ENCODE results near the gene SLC39A12. TPM values are rescaled to one million over a fixed set of nuclear protein-coding genes. Genes with fewer than 3 reads are reported as not detected.

The SLC39A12 gene
- total RNA-seq, 1 experiment from 2014 or later, result not detected

DNA sequence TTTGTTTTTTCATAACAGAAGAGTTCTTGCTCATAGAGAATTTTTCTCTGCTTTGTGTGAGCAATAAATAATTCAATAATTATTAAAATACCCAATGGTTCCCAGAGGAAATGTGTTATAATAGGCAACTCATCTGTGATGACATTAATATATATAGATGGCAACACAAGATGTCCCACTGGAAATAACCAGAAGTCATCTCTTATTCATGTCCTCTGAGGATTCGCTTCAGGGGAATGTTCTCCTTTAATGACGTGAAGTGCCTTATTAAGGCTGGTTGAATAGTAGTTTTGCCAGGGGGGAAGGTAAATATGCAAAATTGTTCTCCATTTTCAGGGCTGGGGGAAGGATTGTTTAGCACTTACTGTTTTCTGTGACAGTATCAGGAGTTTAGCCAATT lies 3.1 kb downstream of the SLC39A12 start (continued):
- TF ChIP-seq, protein P1, sequence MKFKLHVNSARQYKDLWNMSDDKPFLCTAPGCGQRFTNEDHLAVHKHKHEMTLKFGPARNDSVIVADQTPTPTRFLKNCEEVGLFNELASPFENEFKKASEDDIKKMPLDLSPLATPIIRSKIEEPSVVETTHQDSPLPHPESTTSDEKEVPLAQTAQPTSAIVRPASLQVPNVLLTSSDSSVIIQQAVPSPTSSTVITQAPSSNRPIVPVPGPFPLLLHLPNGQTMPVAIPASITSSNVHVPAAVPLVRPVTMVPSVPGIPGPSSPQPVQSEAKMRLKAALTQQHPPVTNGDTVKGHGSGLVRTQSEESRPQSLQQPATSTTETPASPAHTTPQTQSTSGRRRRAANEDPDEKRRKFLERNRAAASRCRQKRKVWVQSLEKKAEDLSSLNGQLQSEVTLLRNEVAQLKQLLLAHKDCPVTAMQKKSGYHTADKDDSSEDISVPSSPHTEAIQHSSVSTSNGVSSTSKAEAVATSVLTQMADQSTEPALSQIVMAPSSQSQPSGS (CRISPR knock-in tag; IDR thresholded peaks at IDR 0.05; ENCODE audit: borderline replicate concordance, low read depth), result no peak
- no peak for TF ChIP-seq IRF2 (CRISPR knock-in tag; IDR thresholded peaks at IDR 0.05; ENCODE audit: borderline replicate concordance, low read depth)
- no peak for TF ChIP-seq ZNF263 (CRISPR knock-in tag; IDR thresholded peaks at IDR 0.05; ENCODE audit: low read depth)

GRCh38 chr10:17958049-17958448 lies 6.3 kb downstream of the SLC39A12 start:
- peaks cover 25% of the 10 kb centered on the region for H3K9me3 Mint-ChIP-seq
- CTCF ChIA-PET, result no interaction called here
- DNase-seq (ENCODE audit: low spot score) (no peak), ATAC-seq (no peak)
- no peak overlapping the region for H3K27ac Mint-ChIP-seq
- POLR2A ChIA-PET, result no interaction called here
- no peak overlapping the region for H3K4me3 Mint-ChIP-seq
- H3K27me3 Mint-ChIP-seq (ENCODE audit: low read depth), result no peaks in the 10 kb centered on the region
- 0 out of 2 replicates have a peak, but pooled peaks cover 3% of the 10 kb centered on the region for H3K4me1 Mint-ChIP-seq
- peaks cover 11% of the 10 kb centered on the region for H3K36me3 Mint-ChIP-seq
- TF ChIP-seq ZNF425 (CRISPR knock-in tag; conservative IDR thresholded peaks at IDR 0.05), result no peak
- TF ChIP-seq ATF1 (CRISPR knock-in tag; IDR thresholded peaks at IDR 0.05), result no peak
- no peak for TF ChIP-seq TEAD4 (CRISPR knock-in tag; IDR thresholded peaks at IDR 0.05)
- TF ChIP-seq ZNF232 (CRISPR knock-in tag; IDR thresholded peaks at IDR 0.05), result no peak
- no peak for TF ChIP-seq NFYB (CRISPR knock-in tag; conservative IDR thresholded peaks at IDR 0.05; ENCODE audit: low read depth)
- no peak for TF ChIP-seq ZNF138 (CRISPR knock-in tag; conservative IDR thresholded peaks at IDR 0.05)
- TF ChIP-seq MYBL2 (CRISPR knock-in tag; IDR thresholded peaks at IDR 0.05), result no peak
- TF ChIP-seq, protein P2, sequence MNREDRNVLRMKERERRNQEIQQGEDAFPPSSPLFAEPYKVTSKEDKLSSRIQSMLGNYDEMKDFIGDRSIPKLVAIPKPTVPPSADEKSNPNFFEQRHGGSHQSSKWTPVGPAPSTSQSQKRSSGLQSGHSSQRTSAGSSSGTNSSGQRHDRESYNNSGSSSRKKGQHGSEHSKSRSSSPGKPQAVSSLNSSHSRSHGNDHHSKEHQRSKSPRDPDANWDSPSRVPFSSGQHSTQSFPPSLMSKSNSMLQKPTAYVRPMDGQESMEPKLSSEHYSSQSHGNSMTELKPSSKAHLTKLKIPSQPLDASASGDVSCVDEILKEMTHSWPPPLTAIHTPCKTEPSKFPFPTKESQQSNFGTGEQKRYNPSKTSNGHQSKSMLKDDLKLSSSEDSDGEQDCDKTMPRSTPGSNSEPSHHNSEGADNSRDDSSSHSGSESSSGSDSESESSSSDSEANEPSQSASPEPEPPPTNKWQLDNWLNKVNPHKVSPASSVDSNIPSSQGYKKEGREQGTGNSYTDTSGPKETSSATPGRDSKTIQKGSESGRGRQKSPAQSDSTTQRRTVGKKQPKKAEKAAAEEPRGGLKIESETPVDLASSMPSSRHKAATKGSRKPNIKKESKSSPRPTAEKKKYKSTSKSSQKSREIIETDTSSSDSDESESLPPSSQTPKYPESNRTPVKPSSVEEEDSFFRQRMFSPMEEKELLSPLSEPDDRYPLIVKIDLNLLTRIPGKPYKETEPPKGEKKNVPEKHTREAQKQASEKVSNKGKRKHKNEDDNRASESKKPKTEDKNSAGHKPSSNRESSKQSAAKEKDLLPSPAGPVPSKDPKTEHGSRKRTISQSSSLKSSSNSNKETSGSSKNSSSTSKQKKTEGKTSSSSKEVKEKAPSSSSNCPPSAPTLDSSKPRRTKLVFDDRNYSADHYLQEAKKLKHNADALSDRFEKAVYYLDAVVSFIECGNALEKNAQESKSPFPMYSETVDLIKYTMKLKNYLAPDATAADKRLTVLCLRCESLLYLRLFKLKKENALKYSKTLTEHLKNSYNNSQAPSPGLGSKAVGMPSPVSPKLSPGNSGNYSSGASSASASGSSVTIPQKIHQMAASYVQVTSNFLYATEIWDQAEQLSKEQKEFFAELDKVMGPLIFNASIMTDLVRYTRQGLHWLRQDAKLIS (CRISPR knock-in tag; IDR thresholded peaks at IDR 0.05; ENCODE audit: borderline replicate concordance), result no peak
- TF ChIP-seq, protein P3, sequence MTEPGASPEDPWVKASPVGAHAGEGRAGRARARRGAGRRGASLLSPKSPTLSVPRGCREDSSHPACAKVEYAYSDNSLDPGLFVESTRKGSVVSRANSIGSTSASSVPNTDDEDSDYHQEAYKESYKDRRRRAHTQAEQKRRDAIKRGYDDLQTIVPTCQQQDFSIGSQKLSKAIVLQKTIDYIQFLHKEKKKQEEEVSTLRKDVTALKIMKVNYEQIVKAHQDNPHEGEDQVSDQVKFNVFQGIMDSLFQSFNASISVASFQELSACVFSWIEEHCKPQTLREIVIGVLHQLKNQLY (CRISPR knock-in tag; IDR thresholded peaks at IDR 0.05), result no peak
- TF ChIP-seq, protein P4, sequence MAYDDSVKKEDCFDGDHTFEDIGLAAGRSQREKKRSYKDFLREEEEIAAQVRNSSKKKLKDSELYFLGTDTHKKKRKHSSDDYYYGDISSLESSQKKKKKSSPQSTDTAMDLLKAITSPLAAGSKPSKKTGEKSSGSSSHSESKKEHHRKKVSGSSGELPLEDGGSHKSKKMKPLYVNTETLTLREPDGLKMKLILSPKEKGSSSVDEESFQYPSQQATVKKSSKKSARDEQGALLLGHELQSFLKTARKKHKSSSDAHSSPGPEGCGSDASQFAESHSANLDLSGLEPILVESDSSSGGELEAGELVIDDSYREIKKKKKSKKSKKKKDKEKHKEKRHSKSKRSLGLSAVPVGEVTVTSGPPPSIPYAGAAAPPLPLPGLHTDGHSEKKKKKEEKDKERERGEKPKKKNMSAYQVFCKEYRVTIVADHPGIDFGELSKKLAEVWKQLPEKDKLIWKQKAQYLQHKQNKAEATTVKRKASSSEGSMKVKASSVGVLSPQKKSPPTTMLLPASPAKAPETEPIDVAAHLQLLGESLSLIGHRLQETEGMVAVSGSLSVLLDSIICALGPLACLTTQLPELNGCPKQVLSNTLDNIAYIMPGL (CRISPR knock-in tag; IDR thresholded peaks at IDR 0.05), result no peak
- TF ChIP-seq, protein P5, sequence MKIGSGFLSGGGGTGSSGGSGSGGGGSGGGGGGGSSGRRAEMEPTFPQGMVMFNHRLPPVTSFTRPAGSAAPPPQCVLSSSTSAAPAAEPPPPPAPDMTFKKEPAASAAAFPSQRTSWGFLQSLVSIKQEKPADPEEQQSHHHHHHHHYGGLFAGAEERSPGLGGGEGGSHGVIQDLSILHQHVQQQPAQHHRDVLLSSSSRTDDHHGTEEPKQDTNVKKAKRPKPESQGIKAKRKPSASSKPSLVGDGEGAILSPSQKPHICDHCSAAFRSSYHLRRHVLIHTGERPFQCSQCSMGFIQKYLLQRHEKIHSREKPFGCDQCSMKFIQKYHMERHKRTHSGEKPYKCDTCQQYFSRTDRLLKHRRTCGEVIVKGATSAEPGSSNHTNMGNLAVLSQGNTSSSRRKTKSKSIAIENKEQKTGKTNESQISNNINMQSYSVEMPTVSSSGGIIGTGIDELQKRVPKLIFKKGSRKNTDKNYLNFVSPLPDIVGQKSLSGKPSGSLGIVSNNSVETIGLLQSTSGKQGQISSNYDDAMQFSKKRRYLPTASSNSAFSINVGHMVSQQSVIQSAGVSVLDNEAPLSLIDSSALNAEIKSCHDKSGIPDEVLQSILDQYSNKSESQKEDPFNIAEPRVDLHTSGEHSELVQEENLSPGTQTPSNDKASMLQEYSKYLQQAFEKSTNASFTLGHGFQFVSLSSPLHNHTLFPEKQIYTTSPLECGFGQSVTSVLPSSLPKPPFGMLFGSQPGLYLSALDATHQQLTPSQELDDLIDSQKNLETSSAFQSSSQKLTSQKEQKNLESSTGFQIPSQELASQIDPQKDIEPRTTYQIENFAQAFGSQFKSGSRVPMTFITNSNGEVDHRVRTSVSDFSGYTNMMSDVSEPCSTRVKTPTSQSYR (CRISPR knock-in tag; IDR thresholded peaks at IDR 0.05), result no peak
- TF ChIP-seq, protein P6, sequence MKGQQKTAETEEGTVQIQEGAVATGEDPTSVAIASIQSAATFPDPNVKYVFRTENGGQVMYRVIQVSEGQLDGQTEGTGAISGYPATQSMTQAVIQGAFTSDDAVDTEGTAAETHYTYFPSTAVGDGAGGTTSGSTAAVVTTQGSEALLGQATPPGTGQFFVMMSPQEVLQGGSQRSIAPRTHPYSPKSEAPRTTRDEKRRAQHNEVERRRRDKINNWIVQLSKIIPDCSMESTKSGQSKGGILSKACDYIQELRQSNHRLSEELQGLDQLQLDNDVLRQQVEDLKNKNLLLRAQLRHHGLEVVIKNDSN (CRISPR knock-in tag; IDR thresholded peaks at IDR 0.05), result no peak
- TF ChIP-seq, protein P7, sequence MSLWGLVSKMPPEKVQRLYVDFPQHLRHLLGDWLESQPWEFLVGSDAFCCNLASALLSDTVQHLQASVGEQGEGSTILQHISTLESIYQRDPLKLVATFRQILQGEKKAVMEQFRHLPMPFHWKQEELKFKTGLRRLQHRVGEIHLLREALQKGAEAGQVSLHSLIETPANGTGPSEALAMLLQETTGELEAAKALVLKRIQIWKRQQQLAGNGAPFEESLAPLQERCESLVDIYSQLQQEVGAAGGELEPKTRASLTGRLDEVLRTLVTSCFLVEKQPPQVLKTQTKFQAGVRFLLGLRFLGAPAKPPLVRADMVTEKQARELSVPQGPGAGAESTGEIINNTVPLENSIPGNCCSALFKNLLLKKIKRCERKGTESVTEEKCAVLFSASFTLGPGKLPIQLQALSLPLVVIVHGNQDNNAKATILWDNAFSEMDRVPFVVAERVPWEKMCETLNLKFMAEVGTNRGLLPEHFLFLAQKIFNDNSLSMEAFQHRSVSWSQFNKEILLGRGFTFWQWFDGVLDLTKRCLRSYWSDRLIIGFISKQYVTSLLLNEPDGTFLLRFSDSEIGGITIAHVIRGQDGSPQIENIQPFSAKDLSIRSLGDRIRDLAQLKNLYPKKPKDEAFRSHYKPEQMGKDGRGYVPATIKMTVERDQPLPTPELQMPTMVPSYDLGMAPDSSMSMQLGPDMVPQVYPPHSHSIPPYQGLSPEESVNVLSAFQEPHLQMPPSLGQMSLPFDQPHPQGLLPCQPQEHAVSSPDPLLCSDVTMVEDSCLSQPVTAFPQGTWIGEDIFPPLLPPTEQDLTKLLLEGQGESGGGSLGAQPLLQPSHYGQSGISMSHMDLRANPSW (CRISPR knock-in tag; conservative IDR thresholded peaks at IDR 0.05; ENCODE audit: low read depth), result no peak
- TF ChIP-seq E2F5 (CRISPR knock-in tag; IDR thresholded peaks at IDR 0.05), result no peak
- TF ChIP-seq FOXJ3 (CRISPR knock-in tag; IDR thresholded peaks at IDR 0.05; ENCODE audit: borderline replicate concordance), result no peak
